Ectodermal cell (in vitro differentiated cells): ENCODE data around the gene PANX2.

Experiments
- H3K27ac ChIP-seq: 2 replicates; pipeline ENCODE4 v1.7.0; 2013; ENCODE audit warnings: mild to moderate bottlenecking, low read depth, low read length; ENCODE audit not compliant: insufficient read depth, poor library complexity, severe bottlenecking
- H3K27me3 ChIP-seq: 2 replicates; pipeline ENCODE4 v1.7.0; 2013; ENCODE audit warnings: mild to moderate bottlenecking, low read length; ENCODE audit not compliant: insufficient read depth, control insufficient read depth, poor library complexity, severe bottlenecking
- H3K36me3 ChIP-seq: one replicate; pipeline ENCODE4 v1.7.0; 2013; ENCODE audit warnings: low read length; ENCODE audit not compliant: control insufficient read depth, insufficient read depth
- H3K4me1 ChIP-seq: one replicate; pipeline ENCODE4 v1.7.0; 2013; ENCODE audit warnings: low read length; ENCODE audit not compliant: control insufficient read depth, insufficient read depth
- H3K4me3 ChIP-seq: 2 replicates; pipeline ENCODE4 v1.7.0; 2013; ENCODE audit warnings: low read depth, low read length, control low read depth; ENCODE audit not compliant: insufficient read depth
- H3K9me3 ChIP-seq: 2 replicates; pipeline ENCODE4 v1.7.0; 2013; ENCODE audit warnings: mild to moderate bottlenecking, low read length, moderate library complexity; ENCODE audit not compliant: control insufficient read depth
- WGBS, 2 experiments: methylation state at CpG; one replicate each; pipeline ENCODE4 v1.1.7; 2013; ENCODE audit warnings: missing lambda C conversion rate in 2 of 2; 5-methylcytosine and 5-hydroxymethylcytosine counted together

The PANX2 gene

GRCh38 chr22:50216684-50217520, 46.4 kb downstream of the PANX2 start:
- WGBS, 2 experiments, result 97% methylated on average over 57 of the region's 57 CpGs
- H3K36me3 ChIP-seq, result peaks cover 36% of the 10 kb centered on the region

GRCh38 chr22:50217543-50218152, 47.1 kb downstream of the PANX2 start:
- H3K27ac ChIP-seq, result no peak overlapping the region
- H3K4me3 ChIP-seq, result no peak overlapping the region
- H3K9me3 ChIP-seq, result no peaks in the 10 kb centered on the region
- H3K27me3 ChIP-seq, result no peaks in the 10 kb centered on the region
- H3K36me3 ChIP-seq, result peaks cover 31% of the 10 kb centered on the region
- no peaks in the 10 kb centered on the region for H3K4me1 ChIP-seq
- 92 to 93% methylated on average over 21 of the region's 21 CpGs for WGBS, 2 experiments

More at GRCh38 chr22:50216684-50217520, 46.4 kb downstream of the PANX2 start:
- Histone ChIP-seq H3K27me3 (no peaks in the 10 kb centered on the region), H3K4me3 (no peak overlapping the region), H3K27ac (no peak overlapping the region), H3K9me3 (no peaks in the 10 kb centered on the region), H3K4me1 (no peaks in the 10 kb centered on the region)

GRCh38 chr22:50218153-50218995, 47.8 kb downstream of the PANX2 start:
- H3K27me3 ChIP-seq, result no peaks in the 10 kb centered on the region
- no peak overlapping the region for H3K4me3 ChIP-seq
- 91 to 92% methylated on average over 43 of the region's 43 CpGs for WGBS, 2 experiments
- no peaks in the 10 kb centered on the region for H3K9me3 ChIP-seq
- H3K27ac ChIP-seq, result no peak overlapping the region
- H3K4me1 ChIP-seq, result no peaks in the 10 kb centered on the region
- H3K36me3 ChIP-seq, result peaks cover 35% of the 10 kb centered on the region

GRCh38 chr22:50218996-50219727, 48.6 kb downstream of the PANX2 start:
- Histone ChIP-seq H3K36me3 (peaks cover 39% of the 10 kb centered on the region), H3K9me3 (no peaks in the 10 kb centered on the region), H3K4me3 (no peak overlapping the region), H3K27me3 (no peaks in the 10 kb centered on the region), H3K4me1 (no peaks in the 10 kb centered on the region), H3K27ac (no peak overlapping the region)
- 86 to 87% methylated on average over 42 of the region's 42 CpGs for WGBS, 2 experiments

- 93 to 96% methylated on average over 25 of the region's 25 CpGs for whole genome bisulfite sequencing, 2 experiments
- Histone ChIP-seq H3K9me3 (no peaks in the 10 kb centered on the region), H3K27ac (no peak overlapping the region), H3K4me3 (no peak overlapping the region), H3K36me3 (peaks cover 44% of the 10 kb centered on the region), H3K27me3 (no peaks in the 10 kb centered on the region), H3K4me1 (no peaks in the 10 kb centered on the region)
These were observed 49.5 kb downstream of the PANX2 start for GRCh38 chr22:50219800-50220602.

GRCh38 chr22:50220603-50221409, 50.3 kb downstream of the PANX2 start:
- Histone ChIP-seq H3K27ac (no peak overlapping the region), H3K27me3 (no peaks in the 10 kb centered on the region), H3K9me3 (no peaks in the 10 kb centered on the region), H3K36me3 (peaks cover 44% of the 10 kb centered on the region), H3K4me1 (no peaks in the 10 kb centered on the region), H3K4me3 (no peak overlapping the region)
- WGBS, 2 experiments, result 96 to 97% methylated on average over 45 of the region's 45 CpGs

GRCh38 chr22:50221410-50222300, 51.1 kb downstream of the PANX2 start:
- no peak overlapping the region for H3K27ac ChIP-seq
- H3K36me3 ChIP-seq, result peaks cover 44% of the 10 kb centered on the region
- H3K4me3 ChIP-seq, result no peak overlapping the region
- H3K4me1 ChIP-seq, result no peaks in the 10 kb centered on the region
- H3K27me3 ChIP-seq, result no peaks in the 10 kb centered on the region
- H3K9me3 ChIP-seq, result no peaks in the 10 kb centered on the region
- WGBS, 2 experiments, result 94 to 95% methylated on average over 19 of the region's 19 CpGs

GRCh38 chr22:50222508-50222907, 52.0 kb downstream of the PANX2 start:
- no peaks in the 10 kb centered on the region for H3K27me3 ChIP-seq
- H3K27ac ChIP-seq, result no peak overlapping the region
- H3K36me3 ChIP-seq, result peaks cover 35% of the 10 kb centered on the region
- no peaks in the 10 kb centered on the region for H3K9me3 ChIP-seq
- 95% methylated on average over 8 of the region's 8 CpGs for WGBS, 2 experiments
- H3K4me1 ChIP-seq, result no peaks in the 10 kb centered on the region
- no peak overlapping the region for H3K4me3 ChIP-seq
